ENCODE measurements around the gene FOXL3. TPM values are rescaled to one million over a fixed set of nuclear protein-coding genes. Genes with fewer than 3 reads are reported as not detected.

The FOXL3 gene
- total RNA-seq, 1 experiment from 2014 or later = not detected

DNA sequence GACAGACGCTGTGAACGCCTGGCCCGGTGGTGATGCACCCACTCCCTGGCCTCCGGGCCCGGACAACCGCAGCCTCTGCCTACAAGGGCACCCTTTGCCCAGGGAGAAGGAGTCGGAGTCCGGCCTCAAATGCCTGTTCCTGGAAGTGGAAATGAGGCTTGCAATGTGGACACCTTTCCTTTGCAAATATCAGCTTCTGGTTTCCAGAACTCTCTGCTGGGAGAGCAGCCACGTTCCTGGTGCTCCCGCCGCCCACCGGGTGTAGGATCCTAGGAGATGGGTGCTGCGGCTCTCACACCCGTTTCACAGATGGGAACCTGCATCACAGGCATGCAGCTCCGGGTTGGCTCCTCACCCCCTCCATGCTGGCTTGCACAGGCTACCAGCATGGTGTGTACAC is 2.9 kb downstream of the FOXL3 start:
- H3K4me1 Mint-ChIP-seq = no peaks in the 10 kb centered on the region
- no peak overlapping the region for H3K27ac Mint-ChIP-seq
- no peaks in the 10 kb centered on the region for H3K9me3 Mint-ChIP-seq
- H3K27me3 Mint-ChIP-seq (ENCODE audit: low read depth) = peaks cover 51% of the 10 kb centered on the region
- no peaks in the 10 kb centered on the region for H3K36me3 Mint-ChIP-seq
- TF ChIP-seq JAZF1 (CRISPR knock-in tag; IDR thresholded peaks at IDR 0.05) (no peak), ZNF138 (CRISPR knock-in tag; conservative IDR thresholded peaks at IDR 0.05) (no peak), ZNF423 (CRISPR knock-in tag; IDR thresholded peaks at IDR 0.05) (no peak), E2F5 (CRISPR knock-in tag; IDR thresholded peaks at IDR 0.05) (no peak), ATF1 (CRISPR knock-in tag; IDR thresholded peaks at IDR 0.05) (no peak), ZNF317 (CRISPR knock-in tag; IDR thresholded peaks at IDR 0.05; ENCODE audit: borderline replicate concordance, low read depth) (no peak), ZNF121 (CRISPR knock-in tag; IDR thresholded peaks at IDR 0.05) (no peak)
- TF ChIP-seq, protein P1, sequence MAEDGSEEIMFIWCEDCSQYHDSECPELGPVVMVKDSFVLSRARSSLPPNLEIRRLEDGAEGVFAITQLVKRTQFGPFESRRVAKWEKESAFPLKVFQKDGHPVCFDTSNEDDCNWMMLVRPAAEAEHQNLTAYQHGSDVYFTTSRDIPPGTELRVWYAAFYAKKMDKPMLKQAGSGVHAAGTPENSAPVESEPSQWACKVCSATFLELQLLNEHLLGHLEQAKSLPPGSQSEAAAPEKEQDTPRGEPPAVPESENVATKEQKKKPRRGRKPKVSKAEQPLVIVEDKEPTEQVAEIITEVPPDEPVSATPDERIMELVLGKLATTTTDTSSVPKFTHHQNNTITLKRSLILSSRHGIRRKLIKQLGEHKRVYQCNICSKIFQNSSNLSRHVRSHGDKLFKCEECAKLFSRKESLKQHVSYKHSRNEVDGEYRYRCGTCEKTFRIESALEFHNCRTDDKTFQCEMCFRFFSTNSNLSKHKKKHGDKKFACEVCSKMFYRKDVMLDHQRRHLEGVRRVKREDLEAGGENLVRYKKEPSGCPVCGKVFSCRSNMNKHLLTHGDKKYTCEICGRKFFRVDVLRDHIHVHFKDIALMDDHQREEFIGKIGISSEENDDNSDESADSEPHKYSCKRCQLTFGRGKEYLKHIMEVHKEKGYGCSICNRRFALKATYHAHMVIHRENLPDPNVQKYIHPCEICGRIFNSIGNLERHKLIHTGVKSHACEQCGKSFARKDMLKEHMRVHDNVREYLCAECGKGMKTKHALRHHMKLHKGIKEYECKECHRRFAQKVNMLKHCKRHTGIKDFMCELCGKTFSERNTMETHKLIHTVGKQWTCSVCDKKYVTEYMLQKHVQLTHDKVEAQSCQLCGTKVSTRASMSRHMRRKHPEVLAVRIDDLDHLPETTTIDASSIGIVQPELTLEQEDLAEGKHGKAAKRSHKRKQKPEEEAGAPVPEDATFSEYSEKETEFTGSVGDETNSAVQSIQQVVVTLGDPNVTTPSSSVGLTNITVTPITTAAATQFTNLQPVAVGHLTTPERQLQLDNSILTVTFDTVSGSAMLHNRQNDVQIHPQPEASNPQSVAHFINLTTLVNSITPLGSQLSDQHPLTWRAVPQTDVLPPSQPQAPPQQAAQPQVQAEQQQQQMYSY (CRISPR knock-in tag; IDR thresholded peaks at IDR 0.05) = no peak
- TF ChIP-seq, protein P2, sequence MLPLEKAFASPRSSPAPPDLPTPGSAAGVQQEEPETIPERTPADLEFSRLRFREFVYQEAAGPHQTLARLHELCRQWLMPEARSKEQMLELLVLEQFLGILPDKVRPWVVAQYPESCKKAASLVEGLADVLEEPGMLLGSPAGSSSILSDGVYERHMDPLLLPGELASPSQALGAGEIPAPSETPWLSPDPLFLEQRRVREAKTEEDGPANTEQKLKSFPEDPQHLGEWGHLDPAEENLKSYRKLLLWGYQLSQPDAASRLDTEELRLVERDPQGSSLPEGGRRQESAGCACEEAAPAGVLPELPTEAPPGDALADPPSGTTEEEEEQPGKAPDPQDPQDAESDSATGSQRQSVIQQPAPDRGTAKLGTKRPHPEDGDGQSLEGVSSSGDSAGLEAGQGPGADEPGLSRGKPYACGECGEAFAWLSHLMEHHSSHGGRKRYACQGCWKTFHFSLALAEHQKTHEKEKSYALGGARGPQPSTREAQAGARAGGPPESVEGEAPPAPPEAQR (CRISPR knock-in tag; IDR thresholded peaks at IDR 0.05) = no peak
- CTCF ChIA-PET = no interaction called here
- DNase-seq (ENCODE audit: low spot score) = no peak
- POLR2A ChIA-PET = no interaction called here
- no peak overlapping the region for H3K4me3 Mint-ChIP-seq
- no peak for ATAC-seq

GRCh38 chr7:293681-294439 is 3.9 kb downstream of the FOXL3 start:
- DNase-seq (ENCODE audit: low spot score) (no peak), ATAC-seq (no peak)
- H3K9me3 Mint-ChIP-seq = no peaks in the 10 kb centered on the region
- CTCF ChIA-PET = no interaction called here
- peaks cover 41% of the 10 kb centered on the region for H3K27me3 Mint-ChIP-seq (ENCODE audit: low read depth)
- H3K36me3 Mint-ChIP-seq = no peaks in the 10 kb centered on the region
- no peaks in the 10 kb centered on the region for H3K4me1 Mint-ChIP-seq
- POLR2A ChIA-PET = no interaction called here
- no peak overlapping the region for H3K27ac Mint-ChIP-seq
- no peak overlapping the region for H3K4me3 Mint-ChIP-seq
- no peak for TF ChIP-seq AR (CRISPR knock-in tag; IDR thresholded peaks at IDR 0.05)
- TF ChIP-seq, protein P3, sequence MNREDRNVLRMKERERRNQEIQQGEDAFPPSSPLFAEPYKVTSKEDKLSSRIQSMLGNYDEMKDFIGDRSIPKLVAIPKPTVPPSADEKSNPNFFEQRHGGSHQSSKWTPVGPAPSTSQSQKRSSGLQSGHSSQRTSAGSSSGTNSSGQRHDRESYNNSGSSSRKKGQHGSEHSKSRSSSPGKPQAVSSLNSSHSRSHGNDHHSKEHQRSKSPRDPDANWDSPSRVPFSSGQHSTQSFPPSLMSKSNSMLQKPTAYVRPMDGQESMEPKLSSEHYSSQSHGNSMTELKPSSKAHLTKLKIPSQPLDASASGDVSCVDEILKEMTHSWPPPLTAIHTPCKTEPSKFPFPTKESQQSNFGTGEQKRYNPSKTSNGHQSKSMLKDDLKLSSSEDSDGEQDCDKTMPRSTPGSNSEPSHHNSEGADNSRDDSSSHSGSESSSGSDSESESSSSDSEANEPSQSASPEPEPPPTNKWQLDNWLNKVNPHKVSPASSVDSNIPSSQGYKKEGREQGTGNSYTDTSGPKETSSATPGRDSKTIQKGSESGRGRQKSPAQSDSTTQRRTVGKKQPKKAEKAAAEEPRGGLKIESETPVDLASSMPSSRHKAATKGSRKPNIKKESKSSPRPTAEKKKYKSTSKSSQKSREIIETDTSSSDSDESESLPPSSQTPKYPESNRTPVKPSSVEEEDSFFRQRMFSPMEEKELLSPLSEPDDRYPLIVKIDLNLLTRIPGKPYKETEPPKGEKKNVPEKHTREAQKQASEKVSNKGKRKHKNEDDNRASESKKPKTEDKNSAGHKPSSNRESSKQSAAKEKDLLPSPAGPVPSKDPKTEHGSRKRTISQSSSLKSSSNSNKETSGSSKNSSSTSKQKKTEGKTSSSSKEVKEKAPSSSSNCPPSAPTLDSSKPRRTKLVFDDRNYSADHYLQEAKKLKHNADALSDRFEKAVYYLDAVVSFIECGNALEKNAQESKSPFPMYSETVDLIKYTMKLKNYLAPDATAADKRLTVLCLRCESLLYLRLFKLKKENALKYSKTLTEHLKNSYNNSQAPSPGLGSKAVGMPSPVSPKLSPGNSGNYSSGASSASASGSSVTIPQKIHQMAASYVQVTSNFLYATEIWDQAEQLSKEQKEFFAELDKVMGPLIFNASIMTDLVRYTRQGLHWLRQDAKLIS (CRISPR knock-in tag; IDR thresholded peaks at IDR 0.05; ENCODE audit: borderline replicate concordance) = no peak
- TF ChIP-seq ZNF232 (CRISPR knock-in tag; IDR thresholded peaks at IDR 0.05) = no peak
- no peak for TF ChIP-seq NR2C2 (CRISPR knock-in tag; IDR thresholded peaks at IDR 0.05)
- TF ChIP-seq, protein P1 (CRISPR knock-in tag; IDR thresholded peaks at IDR 0.05) = no peak
- TF ChIP-seq, protein P4, sequence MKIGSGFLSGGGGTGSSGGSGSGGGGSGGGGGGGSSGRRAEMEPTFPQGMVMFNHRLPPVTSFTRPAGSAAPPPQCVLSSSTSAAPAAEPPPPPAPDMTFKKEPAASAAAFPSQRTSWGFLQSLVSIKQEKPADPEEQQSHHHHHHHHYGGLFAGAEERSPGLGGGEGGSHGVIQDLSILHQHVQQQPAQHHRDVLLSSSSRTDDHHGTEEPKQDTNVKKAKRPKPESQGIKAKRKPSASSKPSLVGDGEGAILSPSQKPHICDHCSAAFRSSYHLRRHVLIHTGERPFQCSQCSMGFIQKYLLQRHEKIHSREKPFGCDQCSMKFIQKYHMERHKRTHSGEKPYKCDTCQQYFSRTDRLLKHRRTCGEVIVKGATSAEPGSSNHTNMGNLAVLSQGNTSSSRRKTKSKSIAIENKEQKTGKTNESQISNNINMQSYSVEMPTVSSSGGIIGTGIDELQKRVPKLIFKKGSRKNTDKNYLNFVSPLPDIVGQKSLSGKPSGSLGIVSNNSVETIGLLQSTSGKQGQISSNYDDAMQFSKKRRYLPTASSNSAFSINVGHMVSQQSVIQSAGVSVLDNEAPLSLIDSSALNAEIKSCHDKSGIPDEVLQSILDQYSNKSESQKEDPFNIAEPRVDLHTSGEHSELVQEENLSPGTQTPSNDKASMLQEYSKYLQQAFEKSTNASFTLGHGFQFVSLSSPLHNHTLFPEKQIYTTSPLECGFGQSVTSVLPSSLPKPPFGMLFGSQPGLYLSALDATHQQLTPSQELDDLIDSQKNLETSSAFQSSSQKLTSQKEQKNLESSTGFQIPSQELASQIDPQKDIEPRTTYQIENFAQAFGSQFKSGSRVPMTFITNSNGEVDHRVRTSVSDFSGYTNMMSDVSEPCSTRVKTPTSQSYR (CRISPR knock-in tag; IDR thresholded peaks at IDR 0.05) = no peak
